Fibroblast of lung (primary cell): ENCODE data around the gene GPR62.

Experiments
- CTCF ChIP-seq, 2 donors: IDR thresholded peaks in 1 of 2; conservative IDR thresholded peaks in 1 of 2; 1 replicate in 1 of 2; 2 replicates in 1 of 2; pipeline ENCODE4 v1.5.1; 2011 to 2012; ENCODE audit warnings: low read length in 2 of 2, control low read depth in 1 of 2, inconsistent platforms in 1 of 2, low read depth in 1 of 2, mild to moderate bottlenecking in 1 of 2
- EZH2 ChIP-seq: IDR thresholded peaks from 2 replicates; pipeline ENCODE4 v1.5.1; 2012; ENCODE audit warnings: low read length, control low read depth, mild to moderate bottlenecking; ENCODE audit errors: missing control alignments

GRCh38 chr3:51934991-51935885 is 19.9 kb upstream of the GPR62 start:
- TF ChIP-seq CTCF (conservative IDR thresholded peaks at IDR 0.05 in 1 of 2, IDR thresholded peaks at IDR 0.05 in 1 of 2; ENCODE audit: low read depth in 1 of 2, low read length in 2 of 2) = no peak
- TF ChIP-seq EZH2 = no peak
